ENCODE measurements around the gene DRC3.

DRC3 gene

DNA sequence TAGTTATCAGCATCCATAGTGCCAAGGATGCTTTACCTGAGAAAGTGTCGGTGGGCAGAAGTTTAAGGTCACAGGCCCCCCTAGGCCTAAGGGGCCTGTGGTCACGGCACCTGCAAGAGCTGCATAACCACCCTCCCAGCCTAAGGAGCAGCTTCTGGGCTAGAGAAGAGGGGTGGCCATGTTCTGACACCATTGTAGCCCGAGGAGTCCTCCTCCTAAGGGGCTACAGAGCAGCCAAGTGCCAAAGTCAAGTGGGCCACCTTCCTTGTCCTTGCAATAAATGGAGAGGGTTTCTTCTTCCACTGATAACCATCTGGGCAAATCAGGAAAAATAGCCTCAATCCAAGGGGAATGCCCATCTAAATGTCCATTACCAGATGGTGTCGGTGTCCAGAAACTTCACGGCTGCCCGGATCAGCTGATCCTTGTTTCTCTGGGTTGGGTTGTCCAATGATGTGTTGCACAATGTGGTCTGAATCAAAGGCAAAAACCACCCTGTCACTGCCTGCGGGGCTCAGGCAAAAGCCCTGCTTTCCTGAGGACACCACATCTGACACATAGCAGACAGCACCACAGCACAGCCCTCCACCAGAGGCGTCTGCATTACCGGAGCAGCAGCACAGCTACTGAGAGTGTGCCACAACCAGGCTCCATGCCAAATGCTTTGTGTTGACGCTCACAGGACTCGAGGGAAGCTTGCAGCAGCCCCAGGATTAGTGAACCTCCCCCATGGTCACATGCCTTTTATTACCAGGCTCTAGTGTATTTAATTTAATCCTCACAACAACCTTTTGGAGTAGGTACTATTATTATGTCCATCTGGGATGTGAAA is 53.5 kb downstream of the DRC3 start:
- DNase-seq = no peak

DNA sequence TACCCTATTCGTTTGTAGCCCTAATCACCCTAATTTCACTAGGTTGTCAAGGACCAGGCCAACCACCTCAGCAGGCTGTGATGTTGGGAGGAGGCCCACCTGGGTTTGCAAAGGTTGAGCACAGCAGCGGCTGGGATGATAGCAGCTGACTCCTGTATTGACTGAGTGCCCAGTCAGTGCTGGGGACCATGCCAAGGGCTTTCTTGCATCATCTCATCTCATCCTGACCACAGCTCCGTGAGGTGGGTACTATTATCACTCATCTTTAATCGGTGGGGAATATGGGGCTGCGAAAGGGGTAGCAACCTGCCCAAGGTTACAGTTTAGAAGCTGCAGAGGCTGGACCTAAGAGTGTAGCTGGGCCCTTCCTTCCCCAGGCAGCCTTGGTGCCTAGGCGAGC is 54.6 kb downstream of the DRC3 start:
- no peak for DNase-seq

DNA sequence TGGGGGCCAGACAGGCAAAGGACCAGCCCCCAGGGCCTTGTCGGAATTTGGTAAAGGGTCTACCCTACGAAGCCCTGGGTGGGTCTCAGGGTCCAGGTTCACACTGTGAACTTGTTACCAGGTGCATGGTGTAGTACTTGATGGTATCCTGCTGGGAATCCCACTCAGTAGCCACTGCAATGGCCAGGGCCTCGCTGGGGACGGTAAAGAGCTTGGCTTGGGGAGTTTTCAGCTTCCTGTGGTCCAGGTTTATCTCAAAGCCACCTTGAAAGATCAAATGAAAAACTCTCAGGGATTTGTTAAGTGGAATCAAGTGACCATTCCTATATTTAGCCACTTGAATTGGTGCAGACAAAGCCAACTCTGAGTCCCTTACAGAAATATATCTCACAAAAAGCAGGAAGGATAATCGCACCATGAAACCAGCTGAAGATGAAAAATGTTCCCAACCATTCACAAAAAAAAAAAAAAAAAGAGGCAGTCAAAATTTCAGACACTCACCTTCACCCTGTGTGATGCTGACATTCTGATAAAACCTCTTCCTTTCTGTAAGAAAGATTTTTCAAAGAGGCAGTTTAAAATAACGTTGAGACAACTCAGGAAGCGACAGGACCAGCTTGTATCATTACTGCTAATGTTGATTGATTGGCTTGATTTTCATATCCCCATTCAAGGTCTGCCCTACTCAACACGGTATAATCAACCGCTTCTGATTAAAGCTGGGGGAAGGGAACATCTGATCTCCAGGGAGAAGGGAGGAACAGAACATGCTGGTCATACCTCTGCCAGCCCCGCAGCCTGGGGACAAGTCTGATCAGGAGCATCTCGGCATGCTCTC is 55.7 kb downstream of the DRC3 start:
- no peak for DNase-seq

DNA sequence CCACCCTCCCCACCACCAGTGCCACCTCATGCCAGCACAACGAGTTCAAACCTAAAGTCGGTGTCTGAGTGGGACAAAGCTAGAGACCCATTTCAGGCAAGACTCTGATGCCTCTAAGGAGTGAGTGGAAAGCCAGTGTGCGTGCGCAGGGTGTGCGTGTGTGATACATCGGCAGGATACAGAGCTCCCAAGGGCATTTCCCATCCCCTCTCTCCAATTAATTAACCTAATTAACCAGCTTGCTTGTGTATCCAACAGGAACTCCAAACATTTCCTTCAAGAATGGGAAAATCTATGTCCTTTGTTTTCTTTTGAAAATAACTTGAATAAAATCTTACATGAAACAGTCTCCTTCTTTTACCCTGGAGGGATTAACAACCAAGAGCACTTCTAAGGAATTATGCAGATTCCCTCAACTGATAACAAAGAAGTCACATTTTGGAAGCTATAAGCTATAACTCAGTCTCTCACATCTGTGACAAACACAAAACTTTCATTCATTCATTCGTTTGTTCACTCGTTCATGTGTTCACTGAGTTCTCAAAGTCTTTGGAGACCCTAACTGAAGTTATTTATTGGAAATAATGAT is 56.4 kb downstream of the DRC3 start:
- no peak for DNase-seq

DNA sequence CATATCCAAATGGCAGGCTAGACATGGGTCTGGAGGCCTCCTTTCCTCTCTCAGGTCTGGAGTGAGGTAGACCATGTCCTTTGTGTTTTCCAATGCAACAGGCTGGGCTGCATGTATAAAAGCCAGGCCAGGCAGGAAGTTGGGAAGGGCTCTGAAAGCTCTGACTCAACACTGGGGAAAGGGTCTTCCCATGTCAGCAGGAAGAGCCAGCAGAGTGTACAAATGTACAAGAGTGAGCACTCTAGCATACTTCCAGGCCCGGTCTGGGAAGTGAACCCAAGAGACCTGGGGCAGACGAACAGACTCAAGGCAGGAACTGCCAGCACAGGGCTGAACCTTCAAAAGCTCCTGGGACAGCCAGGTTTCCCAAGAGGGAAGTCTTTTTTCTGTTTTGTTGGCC is 59.3 kb downstream of the DRC3 start:
- DNase-seq = no peak

DNA sequence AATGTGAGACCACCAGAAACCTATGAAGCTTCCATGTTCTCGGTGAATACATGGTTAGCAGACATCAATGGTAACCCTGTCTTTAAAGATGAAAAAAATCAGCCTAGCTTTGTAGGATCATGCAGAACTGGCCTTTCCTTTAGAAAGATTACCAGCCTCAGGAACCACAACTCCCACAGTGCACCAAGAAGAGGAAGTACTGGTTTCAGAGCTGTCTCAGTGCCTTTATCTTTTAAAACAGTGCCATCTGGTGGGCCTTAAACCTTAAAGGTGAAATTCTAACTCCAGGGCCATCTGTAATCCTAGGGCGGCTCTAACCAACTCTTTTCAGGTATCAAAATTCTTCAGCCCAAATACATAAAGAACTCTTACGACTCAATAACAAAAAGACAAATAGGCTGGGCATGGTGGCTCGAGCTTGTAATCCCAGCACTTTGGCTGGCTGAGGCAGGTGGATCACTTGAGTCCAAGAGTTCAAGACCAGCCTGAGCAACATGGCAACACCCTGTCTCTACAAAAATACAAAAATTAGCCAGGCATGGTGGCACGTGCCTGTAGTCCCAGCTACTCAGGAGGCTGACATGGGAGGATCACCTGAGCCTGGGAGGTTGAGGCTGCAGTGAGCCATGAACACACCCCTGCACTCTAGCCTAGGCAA is 60.9 kb downstream of the DRC3 start:
- peak; percentile 69 for DNase-seq

DNA sequence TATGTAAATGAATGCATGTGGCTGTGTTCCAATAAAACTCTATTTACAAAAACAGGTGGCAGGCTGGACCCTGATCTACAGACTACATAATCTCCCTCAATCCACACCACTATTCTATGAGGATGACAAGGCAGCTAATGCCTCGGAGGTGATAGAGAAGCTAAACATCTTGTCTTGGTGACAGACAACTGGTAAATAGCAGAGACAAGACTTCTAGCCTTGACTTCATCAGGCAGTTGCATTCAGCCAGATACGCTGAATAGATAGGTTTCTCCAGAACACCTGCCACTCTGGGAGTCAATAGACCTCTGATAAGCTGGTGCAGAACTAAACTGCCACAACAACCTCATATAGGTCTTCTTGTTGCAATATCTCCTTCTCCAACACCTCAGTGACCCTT is 63.0 kb downstream of the DRC3 start:
- no peak for DNase-seq

DNA sequence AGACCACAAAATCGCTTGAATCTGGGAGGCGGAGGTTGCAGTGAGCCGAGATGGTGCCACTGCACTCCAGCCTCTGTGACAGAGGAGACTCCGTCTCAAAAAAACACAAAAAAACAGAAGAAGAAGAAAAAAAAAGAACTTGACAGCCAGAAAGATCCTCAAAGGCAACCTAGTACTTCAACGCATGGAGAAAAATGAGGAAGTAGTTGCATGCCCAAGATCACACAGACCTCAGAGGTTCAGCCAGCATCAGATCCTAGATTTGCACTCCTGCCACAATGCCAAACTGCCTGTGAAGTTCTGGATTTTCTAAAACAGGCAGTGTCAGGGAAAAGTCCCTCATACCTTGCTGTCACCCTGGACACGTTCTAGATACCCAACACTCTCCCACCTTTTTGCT is 64.8 kb downstream of the DRC3 start:
- DNase-seq = no peak

DNA sequence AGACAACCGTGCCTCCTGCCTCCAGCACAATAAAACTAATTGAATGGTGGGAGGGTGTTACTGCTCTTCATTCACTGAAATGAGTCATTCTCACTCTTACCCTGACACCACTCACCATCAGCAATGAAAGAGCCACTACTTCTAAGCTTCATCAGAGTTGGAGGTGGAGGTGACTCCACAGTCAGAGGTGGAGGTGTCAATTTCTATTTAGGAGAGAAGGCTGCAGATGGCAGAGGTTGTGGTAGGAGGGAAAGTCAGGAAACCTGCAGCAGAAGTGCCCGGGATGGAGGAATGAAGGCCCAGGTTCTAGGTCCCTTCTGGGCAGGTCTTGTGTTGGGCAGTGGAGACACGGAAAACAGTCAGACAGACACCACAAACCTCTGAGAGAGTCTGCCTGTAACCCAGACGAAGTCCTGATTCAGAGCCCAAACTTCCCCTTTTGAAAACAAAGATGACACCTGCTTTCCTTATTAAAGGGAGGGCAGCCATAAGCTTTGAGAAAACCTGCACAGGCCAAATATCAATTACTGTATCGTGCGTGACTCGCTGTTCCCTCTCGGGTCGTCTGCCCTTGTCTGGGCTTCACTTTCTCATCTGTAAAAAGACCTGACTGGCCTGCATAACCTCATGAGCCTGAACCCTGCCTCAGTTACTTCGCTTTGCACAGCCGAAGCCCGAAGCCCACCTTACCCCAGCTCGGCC is 65.6 kb downstream of the DRC3 start:
- no peak for DNase-seq

DNA sequence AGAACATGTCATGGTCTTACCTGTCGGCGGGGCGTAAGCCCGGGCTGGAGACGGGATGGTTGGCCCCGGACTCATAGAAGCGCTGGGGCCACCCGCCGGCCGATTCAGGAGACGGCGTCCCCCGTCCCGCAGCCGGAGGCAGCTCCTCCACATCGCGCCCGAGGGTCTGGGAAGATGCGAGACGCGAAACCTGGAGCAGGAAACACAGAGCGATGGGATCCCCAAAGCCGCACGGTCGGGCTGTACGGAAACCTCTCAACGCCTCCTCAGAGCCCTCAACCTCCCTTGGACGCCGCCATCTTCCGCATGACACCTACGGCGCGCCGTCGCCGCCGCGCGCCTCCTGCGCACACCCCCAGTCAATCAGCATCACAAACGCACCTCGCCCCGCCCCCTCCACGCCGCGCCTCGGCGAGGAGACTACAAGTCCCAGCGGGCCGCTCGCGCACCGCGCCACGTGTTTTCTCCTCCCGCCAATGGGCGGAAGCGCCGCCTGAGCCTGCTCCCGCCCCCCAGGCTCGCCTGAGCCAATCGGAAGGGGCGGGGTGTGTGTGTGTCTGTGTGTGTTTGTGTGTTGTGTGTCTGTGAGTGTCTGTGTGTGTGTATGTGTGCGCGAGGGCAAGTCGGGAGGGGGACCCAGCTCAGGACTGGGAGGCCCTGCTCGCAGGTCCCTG is 66.3 kb downstream of the DRC3 start, which contains the start of the genes ATPAF2 and GID4:
ATPAF2 (minus strand) TSS at position 308 of the 674 bp plus-strand sequence; CDS start at position 153, 155 bp downstream.
GID4 (plus strand) TSS at position 548 of the 674 bp plus-strand sequence; CDS start at position 605, 57 bp downstream.
- DNase-seq = peak; percentile 100

DNA sequence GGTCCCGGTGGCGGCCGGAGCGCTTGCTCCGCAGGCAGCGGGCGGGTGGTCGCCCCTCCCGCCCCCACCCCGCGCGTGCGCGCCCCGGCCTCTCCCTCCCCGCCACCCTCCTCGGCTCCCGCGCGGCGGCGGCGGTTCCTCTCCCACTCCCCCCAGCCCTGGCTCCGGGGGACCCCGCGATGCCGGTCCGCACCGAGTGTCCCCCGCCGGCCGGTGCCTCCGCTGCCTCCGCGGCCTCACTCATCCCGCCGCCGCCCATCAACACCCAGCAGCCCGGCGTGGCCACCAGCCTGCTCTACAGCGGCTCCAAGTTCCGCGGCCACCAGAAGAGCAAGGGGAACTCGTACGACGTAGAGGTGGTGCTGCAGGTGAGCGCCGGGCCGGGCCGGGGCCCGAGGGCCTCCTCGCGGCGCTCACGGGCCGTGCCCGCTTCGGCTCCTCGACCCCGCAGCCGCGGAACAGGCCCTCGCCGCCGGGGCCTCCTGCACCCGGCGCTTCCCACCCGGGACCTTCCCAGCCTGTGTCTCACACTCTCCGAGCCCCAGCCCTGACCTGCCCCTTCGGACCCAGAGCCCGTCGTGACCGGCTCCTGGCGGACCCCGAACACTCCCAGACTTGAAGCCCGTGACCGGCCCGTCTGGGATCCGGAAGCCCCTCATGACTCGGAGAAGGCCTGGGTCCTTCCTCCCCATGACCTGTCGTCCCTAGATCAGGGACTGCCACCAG is 67.0 kb downstream of the DRC3 start:
- peak; percentile 65 for DNase-seq

DNA sequence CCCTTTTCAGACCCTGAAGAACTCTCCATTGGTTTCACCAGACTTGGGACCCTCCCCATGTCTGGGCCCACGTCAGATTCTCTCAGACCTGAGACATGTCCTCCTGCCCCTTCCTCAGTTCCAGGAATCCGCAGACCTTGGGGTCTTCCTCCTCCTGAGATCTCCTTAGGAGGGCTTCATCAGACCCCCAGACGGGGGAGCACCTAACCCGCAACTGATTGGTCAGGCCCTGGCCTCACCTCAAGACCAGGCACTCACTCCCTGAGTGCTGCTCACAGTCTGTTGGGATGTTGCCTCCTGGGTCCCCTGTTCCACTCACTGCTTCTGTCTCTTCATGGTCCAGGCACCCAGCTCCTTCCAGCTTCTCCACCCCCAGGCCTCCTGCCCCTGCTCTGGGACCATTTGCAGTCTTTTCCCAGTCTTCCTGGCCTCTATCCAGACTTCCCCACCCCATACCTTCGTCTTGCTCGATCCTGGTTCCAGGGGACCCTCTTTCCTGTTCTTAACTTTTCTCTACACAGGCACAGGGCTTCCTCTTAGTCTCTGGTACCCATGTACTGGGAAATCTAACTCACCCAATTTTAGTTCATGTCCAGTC is 67.7 kb downstream of the DRC3 start:
- DNase-seq = no peak

DNA sequence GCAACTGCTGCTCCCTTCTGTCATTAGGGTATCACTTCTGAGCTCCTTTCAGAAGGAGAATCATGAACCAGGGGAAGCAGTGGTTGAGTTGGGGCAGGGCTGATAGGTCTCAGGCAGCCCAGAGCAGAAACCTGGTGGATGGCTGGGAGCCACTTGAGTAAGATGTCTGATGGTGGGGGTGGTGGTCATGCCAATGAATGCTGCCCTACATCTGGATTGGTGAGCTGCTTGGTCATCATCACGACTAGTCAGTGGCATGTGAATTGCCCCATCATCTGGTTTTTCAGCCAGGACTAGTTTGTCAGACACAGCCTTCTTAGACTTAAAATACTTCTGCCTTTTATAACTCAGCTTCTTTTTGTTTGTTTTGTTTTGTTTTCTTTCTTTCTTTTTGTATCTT is 69.1 kb downstream of the DRC3 start:
- no peak for DNase-seq

DNA sequence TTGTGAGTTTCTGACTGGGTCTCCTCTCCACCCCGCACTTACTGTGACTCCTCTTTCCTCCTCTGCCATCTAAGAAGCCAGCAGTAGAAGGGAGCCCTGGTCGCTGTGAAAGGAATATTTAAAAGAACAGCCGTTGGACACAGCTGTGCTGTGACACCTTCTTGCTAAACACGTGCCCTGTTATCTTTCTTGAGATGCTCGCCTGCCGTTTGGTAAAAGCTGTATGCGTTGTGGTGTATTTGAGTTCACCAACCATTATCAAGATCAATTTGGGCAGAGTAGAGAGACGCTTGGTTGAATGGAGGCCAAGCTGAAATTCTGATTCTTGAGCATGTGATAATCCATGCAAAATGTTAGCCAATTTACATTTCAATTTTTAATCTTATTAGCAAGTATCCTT is 70.3 kb downstream of the DRC3 start:
- DNase-seq = no peak

DNA sequence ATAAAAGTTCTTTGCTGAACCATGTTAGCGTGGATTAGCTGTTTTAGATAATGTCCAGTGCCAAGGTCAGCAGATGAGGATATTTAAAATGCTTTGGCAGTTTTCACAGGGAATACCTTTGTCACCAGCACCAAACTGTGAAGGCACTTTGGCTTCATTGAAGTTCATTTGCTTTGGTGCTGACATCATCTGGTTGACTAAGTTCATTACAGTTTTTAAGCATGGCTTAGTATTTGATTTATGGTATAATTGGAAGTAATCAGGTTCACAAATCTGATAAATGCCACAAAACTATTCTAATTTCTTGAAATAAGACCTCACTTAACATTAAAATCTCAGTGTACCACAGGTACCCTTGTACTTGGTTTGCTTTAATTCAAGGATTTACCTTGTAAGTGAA is 70.8 kb downstream of the DRC3 start:
- DNase-seq = no peak

DNA sequence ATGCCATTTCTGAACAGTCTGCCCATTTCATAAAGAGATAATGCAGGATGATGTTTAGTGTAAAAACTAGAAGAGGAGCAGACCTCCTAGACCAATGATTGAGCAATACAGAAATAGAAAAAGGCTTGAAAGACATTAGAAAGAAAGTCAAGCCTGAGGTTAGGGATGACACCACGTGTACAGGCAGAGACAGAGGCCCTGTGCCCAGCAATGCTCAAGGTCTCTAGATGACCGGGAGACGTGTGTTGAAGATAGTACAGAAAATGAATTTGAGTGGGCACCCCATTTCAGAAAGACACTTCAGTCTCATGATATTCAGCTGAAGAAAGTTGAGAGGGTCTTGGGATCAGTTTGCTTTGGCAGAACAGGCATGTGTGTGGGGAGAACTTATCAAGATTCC is 71.9 kb downstream of the DRC3 start:
- no peak for DNase-seq

DNA sequence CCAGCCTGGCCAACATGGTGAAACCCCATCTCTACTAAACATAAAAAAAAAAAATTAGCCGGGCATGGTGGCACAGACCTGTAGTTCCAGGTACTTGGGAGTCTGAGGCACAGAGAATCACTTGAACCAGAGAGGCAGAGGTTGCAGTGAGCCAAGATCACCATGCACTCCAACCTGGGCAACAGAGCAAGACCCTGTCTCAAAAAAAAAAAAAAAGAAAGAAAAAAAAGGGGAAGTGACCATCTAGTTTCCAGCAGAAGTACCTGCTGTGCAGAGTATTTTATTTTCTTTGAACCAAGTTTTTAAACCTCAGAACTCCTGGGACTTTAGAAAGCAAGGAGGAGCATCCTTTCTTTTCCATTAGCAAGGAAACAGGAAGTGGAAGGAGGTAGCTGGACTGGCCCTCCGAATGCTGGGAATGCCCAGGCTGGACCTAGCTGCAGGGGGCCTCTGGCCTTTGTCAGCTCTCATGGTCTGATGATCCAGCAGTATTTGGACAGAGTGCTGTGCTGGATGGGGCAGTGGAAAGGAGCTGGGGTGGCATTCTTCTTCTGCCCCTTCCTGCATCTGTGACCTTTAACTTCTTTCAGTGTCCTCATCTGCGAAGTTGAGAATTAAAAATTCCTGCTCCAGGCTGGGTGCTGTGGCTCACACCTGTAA is 73.2 kb downstream of the DRC3 start:
- no peak for DNase-seq

DNA sequence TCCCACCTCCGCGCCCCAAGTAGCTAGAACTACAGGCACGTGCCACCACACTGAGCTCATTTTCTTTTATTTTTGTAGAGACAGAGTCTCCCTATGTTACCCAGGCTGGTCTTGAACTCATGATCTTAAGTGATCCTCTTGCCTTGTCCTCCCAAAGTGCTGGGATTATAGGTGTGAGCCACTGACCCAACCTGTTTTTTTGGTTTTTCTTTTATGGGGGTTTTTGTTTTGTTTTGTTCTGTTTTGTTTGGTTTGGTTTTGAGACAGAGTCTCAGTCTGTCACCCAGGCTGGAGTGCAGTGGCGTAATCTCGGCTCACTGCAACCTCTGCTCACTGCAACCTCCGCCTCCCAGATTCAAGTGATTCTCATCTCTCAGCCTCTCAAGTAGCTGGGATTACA is 82.9 kb downstream of the DRC3 start:
- DNase-seq = no peak

DNA sequence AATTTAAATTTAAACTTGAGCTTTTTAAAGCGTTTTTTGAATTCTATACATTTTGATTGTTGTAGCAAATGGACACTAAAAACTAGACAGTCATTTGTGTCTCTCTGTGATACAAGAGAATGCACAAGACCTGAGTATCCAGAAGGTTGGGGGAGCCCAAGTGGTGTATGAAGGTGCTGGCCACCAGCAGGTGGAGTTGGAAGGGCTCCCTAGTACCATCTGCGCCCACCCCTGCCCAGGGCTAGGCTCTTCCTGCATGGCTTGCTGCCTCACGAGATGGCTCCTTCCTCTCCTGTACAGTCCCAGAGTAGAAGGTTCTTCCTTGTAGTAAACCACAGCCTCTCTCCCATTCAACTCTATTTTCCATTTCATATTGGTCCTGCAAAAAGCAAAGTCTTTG is 83.6 kb downstream of the DRC3 start:
- no peak for DNase-seq

DNA sequence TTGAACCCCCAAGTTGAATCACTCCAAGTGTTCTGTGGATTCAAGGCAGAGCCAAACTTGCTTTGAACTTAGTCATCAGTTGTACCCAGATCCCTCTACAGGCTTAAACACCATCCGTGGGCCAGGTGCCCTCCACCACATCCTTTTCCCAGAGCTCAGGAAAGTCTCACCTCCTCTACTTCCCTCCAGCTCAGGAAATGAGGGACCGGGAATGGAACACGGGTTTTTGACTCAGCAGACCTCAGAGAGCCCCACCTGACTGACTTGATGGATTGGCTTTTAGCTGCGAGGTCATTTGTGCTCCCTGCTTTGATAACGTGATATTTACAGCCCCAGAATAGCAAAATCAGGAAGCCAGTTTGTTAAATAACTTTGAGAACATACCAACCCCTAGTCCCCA is 86.6 kb downstream of the DRC3 start:
- no peak for DNase-seq
